IPS DF 19.7 (cell line): ENCODE data around the gene MTA3.

Experiments
- DNase-seq: peaks from one replicate; pipeline ENCODE4 v3.0.0-alpha.2; 2013; ENCODE audit warnings: low read depth, low spot score

Gene MTA3

DNA sequence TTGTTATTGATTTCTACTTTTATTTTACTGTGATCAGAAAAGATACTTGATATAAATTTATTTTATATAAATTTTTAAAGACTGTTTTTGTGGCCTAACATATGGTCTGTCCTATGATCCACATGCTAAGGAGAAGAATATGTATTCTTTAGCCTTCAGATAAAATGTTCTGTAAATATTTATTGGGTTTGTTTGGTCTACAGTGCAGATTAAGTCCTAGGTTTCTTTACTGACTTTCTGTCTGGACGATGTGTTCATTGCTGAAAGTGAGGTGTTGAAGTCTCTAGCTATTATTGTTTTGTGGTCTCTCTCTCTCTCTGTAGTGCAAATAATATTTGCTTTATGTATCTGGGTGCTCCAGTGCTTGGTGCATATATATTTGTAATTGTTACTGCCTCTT lies 165.4 kb downstream of the MTA3 start:
- DNase-seq: no peak

DNA sequence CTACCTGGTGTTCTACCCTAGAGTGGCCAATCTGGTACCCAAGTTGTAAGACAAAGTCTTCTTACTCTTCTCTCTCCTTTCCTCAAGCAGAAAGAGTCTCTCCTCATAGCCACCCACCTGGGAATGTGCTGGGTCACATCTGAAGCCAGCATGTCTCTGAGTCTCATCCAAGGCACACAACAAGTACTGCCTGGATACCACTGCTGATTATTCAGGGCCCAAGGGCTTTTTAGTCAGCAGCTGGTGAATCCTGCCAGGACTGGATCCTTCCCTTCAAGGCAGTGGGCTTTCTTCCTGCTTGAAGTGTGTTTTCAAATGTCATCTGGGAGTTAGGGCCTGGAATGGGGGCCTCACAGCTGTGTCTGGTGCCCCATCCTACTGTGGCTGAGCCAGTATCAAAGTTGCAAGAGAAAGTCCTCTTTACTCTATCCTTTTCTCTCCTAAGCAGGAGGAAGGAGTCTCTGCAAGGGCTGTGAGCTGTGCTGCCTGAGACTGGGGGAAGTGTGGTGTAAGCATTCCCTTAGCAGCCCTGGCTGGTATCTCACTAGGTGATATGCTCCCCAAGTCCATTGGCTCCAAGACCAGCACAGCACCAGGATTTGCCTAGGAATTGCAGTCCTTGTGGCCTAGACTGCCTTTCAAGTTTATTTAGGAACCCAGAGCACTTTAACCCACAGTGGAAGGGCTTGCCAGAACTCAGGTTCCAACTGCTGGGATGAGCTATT lies 168.3 kb downstream of the MTA3 start:
- DNase-seq: no peak

DNA sequence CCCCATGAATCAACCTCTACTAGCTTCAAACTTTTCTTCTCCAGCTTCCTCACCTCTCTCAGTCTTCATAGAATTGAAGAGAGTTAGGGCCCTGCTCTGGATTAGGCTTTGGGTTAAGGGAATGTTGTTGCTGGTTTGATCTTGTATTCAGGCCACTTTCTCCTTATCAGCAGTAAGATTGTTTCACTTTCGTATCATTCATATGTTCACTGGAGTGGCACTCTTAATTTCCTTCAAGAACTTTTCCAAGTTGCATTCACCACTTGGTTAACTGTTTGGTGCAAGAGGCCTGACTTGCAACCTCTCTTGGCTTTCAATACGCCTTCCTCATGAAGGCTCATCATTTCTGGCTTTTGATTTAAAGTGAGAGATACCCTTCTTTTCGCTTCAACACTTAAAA lies 172.7 kb downstream of the MTA3 start:
- DNase-seq: no peak

DNA sequence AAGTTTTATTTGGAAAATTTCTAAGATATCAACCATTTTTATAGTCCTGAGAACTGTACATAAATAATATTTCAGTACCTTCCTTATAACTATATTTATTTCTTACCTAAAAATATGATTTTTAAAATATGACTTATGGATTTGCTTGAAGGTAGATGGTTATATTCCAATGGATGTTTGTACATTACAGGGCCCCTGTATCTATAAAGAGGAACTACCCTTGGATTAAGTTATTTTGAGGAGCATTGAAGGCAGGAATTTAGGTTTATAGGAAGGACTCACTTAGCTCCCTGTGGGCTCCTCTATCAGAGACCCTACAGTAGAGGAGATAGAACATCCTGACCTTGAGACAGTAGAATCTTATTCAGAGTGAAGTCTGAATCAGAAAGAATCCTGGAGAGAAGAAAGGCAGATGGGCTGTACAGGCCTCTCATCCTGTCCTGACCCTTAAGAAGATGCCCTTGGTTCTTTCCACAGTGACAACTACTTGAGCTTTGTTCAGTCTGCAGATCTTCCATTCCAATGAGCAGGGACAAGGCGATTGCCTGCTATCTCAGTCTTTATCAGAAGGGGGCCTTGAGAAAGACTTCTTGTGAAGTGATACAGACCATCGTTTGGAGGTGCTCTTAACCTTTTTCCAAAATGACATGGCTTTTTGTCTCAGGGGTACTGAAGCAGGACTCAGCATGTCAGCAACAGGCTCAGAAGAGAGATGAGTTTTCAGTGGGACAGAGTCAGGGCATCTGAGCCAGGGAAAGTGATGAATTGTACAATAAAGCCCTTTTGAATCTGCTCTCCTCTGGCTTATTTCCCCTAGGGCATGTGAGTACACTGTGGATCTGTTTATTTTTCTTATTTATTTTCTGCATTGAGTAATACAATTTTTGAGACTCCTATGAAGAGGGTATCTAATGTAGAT lies 174.6 kb downstream of the MTA3 start:
- DNase-seq: no peak

DNA sequence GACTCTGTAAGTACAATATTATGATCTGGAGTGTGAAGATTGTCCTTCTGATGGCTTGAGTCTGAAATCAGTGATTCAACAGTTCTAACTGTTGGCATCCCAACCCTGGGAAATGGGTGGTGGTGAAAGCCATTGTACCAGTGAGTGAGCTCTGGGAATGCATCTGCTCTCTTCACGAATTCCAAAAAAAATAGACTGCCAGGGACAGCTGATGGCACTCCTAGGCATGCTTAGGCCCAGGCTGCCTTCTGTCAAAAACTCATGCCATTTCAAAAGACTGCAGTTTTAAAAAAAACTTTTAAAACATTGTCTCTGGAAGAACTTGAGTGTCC lies 175.2 kb downstream of the MTA3 start:
- no peak for DNase-seq

DNA sequence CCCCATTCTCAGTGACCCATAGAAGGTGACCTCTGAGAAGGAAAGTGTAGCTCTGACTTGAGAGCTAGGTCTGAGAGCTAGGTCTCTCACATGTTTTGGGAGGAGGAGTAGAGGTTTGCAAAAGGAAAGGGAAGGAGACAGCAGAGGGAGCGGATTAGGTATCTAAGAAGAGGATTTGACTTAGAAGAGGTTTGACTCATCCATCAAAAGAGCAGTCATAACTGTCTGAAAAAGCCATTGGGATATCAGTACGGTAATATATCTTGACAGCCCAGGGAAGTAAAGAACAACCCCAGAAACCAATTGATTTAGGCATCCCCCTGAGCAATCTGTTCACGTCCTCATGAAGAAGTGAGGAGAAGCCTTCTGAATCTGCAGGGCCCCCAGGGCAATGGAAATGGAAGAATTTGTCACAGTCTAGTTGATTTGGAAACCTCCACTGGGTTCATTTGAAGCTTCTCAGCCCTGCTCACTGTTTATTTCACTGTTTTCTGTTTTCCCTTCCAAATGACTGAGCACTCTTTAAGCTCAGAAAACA lies 176.2 kb downstream of the MTA3 start:
- no peak for DNase-seq

DNA sequence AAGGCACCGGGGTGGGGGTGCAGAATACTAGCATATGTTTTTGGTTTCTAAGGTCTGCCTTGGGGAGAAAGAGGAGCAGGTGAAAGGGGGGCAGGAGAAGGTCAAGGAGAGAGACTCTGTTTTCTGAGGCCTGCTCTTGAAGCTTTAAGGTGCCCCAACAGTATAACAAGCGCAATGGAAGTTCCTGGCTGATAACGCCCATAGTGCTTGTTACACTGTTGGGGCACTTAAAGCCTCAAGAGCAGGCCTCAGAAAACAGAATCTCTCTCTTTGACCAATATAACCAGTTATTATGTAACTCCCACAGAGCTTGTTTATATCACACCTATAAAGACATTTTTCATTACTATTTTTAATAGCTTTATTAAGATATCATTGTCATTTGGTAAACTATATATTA lies 179.0 kb downstream of the MTA3 start:
- DNase-seq: no peak

DNA sequence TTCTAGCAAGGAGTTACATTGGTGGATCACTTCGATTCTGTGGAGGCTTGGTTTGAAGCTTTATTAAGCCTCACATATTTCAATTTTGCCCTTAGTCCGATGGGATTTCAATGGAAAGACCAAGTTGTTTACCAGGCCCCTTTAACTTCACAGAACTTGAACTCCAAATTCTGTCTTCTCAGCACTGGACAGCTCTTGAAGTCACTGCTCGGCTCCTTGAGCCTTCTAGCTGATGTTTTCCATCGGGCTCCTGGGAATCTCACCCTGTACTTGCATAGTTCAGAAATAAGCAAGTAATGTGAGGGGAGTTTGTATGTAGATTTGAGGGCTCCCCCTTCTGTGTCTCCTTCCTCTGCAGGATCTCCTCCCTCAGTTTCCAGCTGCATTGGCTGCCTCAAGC lies 180.4 kb downstream of the MTA3 start:
- DNase-seq: no peak

DNA sequence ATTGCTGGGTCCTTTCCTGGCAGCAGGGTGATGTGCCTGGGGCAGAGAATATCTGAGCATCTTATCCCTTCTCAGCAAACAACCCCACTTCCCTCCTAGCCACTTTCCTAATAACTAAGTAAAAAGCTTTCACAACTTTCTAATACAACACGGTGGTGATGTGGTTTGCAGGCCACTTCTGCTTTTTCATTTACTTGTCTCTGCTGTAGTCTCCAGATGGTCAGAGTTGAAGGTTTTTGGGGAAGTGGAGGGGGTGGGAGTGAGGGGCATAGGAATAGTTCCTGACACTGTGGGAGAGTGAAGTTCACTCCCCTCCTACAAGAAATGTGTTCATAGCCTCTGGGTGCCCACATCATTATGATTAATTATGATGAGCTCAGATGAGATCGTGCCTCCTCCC lies 183.9 kb downstream of the MTA3 start:
- no peak for DNase-seq

DNA sequence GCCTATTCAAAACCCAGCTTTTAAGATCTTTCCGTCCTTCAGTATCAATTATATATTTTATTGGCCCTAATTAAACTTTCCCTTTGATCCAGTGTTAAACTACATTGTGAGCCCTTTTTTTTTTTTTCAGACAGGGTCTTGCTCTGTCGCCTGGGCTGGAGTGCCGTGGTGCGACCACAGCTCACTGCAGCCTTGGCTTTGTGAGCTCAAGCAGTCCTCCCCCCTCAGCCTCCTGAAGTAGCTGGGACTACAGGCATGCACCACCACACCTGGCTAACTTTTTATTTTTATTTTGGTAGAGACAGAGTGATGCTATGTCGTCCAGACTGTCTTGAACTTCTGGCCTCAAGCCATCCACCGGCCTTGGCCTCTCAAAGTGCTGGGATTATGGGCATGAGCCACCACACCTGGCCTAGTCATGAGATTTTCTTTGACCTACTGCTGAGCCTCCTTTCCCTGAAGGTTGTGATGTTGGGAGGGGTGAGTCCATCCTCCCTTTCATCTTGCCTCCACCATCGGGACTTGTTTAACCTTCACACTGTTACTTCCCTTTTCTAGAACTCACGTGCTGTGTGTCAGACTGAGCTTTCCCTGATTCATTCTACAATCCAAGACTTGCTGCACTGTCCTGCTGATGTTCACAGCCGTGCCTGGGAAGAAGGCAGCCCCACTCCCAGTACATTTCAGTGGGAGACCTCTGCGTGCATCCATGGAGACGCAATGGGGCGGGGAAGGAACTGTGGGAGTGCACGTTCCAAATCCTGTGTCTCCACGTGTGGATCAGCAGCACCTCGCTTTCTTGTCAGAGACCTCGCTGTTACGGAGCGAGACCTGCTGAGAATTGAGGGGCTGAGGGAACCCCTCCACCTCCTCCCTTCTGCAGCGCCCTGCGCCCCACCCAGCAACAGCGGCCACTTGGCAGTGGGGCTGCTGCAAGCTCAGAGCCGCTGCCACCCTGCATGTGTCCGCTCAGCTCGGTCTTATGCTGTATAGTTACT lies 184.7 kb downstream of the MTA3 start:
- no peak for DNase-seq

DNA sequence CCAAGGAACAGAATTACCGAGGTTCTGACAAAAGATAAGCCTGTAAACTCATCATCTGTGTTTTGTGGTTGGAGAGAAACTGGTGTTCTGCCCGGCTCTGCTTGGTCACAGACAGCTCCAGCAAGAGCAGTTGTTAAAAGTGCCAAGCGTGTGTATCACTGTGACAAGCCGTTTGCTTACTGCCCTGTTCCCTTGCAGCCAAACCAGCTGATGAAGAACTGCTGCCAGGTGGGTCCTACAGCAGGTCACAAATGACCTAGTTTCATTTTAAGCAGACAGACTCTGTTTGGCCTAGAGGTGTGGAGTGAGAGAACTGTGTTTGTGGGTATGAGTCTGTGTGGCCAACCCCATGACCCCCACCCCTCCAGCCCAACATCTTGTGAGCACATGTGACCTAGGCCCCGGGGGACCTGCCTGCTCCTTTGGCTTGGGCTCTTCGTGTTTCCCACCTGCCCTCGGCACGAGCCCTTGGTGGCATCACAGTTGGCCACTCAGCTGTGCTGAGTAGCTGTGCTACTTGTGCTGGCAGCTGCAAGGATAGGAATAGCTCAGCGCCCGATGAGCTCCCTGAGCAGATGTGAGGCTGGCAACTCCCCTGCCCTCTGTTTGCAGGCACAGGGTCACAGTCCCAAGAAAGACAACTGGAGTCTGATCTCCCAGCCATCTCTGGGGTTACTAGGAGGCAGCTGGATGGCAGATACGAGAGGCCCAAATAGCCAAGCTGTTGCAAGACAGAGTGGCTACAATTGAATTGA lies 185.8 kb downstream of the MTA3 start:
- no peak for DNase-seq

DNA sequence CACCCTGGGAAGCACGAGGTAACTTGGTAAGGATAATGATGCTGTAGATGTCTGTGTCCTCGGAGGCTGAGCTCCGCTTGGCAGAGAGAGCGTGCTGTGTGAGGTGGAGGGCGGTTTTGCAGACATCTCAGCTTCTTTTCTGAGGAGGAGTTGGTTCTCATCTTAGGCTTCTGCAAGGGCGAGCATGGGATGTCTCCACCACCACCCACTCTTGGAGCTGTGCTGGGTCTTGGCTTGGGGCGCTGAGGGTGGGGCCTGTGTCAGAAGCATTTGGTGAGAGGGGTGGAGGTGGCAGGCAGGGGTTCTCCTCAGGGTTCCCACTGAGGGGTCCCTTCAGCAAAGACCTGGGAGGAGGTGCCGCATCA lies 186.3 kb downstream of the MTA3 start:
- no peak for DNase-seq

DNA sequence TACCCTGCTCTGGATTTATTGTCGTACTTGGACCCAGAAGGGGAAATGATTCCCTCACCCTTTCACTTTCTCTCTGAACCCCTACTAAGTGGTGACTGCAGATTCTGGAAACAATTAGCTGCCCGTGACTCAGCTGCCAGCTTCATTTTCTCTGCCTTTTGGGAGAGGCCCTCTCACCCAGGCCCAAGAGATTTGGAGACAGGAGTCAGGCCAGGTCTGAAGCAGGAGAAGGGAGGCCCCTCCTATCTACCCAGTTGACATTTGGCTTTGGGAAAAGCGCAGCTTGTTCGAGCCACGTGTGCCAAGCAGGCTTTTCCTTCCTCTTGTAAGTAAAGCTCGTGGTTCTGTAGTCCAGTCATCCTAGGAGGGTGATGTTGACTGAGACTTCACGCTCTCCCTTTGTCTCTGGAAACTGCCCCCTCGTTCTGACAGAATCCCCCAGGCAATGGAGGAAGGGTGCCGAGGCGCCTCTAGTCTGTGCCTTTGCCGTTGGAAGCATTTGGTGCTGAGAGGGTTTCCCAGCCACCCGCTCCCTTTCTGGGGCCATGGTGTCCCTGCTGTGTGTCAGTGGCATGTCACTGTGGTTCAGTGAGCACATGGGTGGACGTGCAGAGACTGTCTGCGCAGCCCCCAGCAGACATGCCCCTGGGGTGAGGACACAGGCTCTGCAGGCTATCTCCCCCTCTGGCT lies 186.9 kb downstream of the MTA3 start:
- DNase-seq: no peak

DNA sequence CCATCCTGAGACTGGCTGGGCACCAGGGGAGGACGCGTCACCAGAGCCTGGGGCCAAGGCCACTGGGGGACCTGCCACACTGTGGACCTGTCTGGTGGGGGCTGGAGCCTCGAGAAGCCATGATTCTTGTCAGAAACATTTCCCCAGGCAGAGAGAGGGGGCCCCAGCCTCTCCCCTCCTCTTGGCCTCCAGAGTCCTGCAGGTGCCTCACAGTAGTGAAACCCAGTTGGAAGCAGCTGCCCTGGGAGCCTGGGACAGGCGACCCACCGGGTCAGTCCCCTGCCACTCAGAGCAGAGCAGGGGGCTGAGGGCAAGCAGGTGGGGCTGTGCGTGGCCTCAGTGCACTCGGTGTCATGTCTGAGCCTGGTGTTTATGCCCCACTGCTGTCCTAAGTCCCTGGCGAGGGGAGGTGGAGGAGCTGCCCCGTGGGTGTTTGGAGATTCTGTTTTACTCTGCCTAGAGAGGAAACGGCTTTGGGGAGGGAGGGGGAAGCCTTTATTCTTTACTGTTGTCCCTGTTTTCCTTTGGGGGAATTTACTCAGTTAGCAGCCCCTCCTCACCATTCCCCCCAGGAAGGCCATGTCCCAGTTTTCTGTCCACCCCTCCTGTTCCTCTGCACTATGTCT lies 187.8 kb downstream of the MTA3 start:
- no peak for DNase-seq

DNA sequence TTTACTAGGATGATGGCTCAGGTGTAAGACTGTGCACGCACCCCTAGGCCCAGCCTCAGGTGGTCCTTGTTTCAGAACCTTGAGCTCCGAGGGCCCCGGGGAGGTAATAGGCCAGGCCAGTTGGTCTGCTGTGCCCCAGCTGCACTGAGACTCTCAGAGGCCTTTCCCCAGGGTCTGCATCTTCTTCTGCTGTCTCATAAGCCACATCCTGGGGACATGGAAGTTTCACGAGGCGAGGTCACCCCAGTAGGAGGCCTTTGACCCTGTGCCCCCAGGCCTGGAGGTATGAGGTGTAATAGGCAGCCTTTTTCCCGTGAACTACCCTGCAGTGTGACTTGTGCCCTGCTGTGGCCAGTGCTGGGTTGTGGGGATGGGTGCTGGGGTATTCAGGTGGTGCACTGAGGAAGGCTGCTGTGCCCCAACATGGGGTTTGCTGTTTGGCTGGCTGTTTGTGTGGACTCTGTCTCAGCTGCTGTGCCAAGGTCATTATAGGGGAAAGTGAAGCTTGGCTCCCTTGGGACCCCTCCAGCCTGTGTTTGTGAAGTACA lies 188.6 kb downstream of the MTA3 start:
- no peak for DNase-seq

DNA sequence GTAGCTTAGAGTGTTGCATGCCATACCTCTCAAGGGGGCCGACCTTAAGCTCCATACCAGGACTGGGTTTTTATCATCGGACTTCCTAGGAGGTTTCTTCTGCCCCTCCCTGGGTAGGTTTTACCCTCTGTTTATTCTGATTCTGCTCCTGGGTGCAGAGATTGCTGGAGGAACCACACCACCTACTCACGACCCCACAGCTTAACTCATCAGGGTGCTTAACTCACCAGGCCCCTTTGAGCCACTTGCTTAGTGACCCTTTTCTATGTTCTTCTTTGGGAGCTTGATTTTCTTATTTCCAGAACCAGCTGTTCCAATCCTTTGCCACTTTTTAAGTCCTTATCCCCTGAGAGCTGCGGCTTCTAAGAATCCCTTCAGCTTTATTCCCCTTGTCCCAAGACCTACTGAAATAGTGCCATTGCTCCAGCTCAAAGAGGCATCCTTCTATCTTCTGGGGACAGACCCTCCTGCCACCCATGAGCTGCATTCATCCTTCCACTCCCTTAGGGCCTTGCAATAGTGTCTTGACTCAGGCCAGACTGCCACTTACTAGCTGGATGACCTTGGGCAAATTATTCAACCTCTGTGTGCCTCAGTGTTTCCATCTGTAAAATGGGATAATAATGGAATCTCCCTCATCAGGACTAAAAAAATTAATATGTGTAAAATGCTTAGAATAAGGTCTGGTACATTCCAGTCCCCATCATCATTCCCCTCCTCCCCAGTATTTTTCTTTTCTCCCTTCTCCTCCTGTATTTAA lies 189.7 kb downstream of the MTA3 start:
- DNase-seq: no peak

DNA sequence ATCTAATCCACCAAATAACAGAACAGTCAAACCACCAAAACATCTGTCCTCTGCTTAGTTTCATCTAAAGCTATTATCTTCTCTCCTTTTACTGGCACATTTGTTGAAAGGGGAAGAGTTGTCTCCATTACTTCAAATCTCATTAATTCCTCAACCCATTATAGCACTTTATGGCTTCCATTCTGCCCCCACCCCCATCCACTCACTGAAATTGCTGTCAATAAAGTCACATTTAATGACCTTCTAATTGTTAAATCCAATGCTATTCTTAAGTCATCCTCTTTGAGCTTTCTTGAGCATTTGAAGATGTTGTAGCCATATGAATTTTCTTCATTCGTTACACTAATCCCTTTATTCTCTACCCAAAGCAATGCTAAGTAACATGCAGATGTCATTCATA lies 190.3 kb downstream of the MTA3 start:
- no peak for DNase-seq

DNA sequence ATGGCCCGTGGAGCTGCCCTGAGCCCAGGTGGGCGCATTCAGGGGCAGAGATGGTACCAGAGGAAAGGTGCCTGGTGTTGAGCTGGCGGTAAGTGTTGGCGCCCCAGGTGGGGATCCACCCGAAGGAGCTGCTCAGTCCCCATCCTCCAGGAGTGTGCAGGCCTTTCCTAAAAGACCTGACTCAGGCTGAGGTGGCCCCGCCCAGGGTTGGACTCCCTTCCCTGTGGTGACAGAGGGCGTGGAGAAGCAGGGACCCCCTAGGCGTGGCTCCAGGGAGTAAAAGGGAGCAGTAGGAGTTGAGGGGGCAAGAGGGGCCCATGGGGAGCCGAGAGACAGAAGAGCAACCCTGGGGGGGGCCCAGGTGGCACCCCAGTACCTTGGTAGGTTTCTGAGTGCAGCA lies 193.1 kb downstream of the MTA3 start:
- DNase-seq: no peak

DNA sequence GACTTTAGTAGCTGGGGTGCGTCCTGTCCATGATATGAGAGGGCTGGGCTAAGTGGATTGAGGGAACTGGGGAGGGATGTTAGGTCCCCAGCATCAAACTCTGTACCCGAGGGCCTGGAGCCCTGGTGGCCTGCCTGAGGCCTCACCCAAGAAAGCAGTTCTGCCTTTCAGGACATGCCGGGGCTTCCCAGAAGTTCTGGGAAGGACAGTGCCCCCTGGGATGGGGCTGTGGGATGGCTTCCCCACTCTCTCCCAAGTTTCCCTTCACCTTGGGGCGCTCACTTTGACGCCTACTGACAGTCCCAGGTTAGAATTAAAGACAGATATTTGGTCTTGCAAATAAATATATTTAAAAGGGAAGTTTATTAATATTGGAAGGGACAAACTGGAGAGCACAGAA lies 193.7 kb downstream of the MTA3 start:
- DNase-seq: no peak
